B cell (primary cell): ENCODE data around the gene PARD3. TPM values are rescaled to one million over a fixed set of nuclear protein-coding genes. Genes with fewer than 3 reads are reported as not detected.

Experiments used
- ATAC-seq: fragments of 200-7000 bp; cut with Tn5 transposase; one replicate; pipeline ENCODE4 v1.10.0; 2021; ENCODE audit warnings: low read depth, mild to moderate bottlenecking, moderate number of reproducible peaks, moderate library complexity
- CTCF ChIA-PET: fragments of 350-600 bp; sonication (Branson Sonifier 250); formaldehyde crosslinking; loops from one replicate; lab custom pipeline; 2021; ENCODE audit warnings: antibody characterized with exemption, inconsistent platforms; lab: Charles Lee
- POLR2A ChIA-PET: fragments of 350-600 bp; sonication (Branson Sonifier 250); formaldehyde crosslinking; loops from one replicate; lab custom pipeline; 2021; ENCODE audit warnings: antibody characterized with exemption; lab: Charles Lee
- DNase-seq: peaks from one replicate; pipeline ENCODE4 v3.0.0; 2013
- H2AFZ ChIP-seq: 2 replicates; pipeline ENCODE4 v1.6.1; 2012; ENCODE audit warnings: mild to moderate bottlenecking, low read depth, low read length; ENCODE audit not compliant: insufficient read depth, poor library complexity, severe bottlenecking
- H3K27ac ChIP-seq, 2 donors: 1 replicate in 1 of 2; 2 replicates in 1 of 2; pipeline ENCODE4 v1.5.1; 2012 to 2013; ENCODE audit warnings: low read length in 2 of 2, mild to moderate bottlenecking in 2 of 2, moderate library complexity in 1 of 2
- H3K27me3 ChIP-seq, 4 experiments: fragments of 200-600 bp in 1 of 4; sonication (generic) in 1 of 4; replicated peaks in 1 of 4; 1 replicate in 2 of 4; 2 replicates in 2 of 4; pipeline versions ENCODE4 v1.6.1 to v1.7.0; 2013 to 2016; ENCODE audit warnings: low read length in 3 of 4, mild to moderate bottlenecking in 2 of 4, mixed read lengths in 1 of 4, moderate library complexity in 1 of 4; ENCODE audit not compliant: insufficient read depth in 4 of 4, control insufficient read depth in 3 of 4; ENCODE audit errors: control extremely low read depth in 1 of 4
- H3K36me3 ChIP-seq, 2 experiments: replicated peaks in 1 of 2; 1 replicate in 1 of 2; 2 replicates in 1 of 2; pipeline versions ENCODE4 v1.6.1 to v1.7.1; 2013; ENCODE audit warnings: low read length in 1 of 2; ENCODE audit not compliant: insufficient read depth in 2 of 2, control insufficient read depth in 1 of 2; ENCODE audit errors: control extremely low read depth in 1 of 2, extremely low read depth in 1 of 2
- H3K4me1 ChIP-seq, 2 donors: fragments of 200-600 bp in 1 of 2; sonication (generic) in 1 of 2; 1 replicate in 1 of 2; 2 replicates in 1 of 2; pipeline versions ENCODE4 v1.5.1 to v1.6.1; 2013 to 2017; ENCODE audit warnings: low read length in 2 of 2; ENCODE audit not compliant: control insufficient read depth in 2 of 2, insufficient read depth in 2 of 2
- H3K4me2 ChIP-seq: replicated peaks from 2 replicates; pipeline ENCODE3; 2012; ENCODE audit warnings: mild to moderate bottlenecking, low read depth, low read length; ENCODE audit not compliant: poor library complexity, severe bottlenecking
- H3K4me3 ChIP-seq, 5 experiments: fragments of 200-600 bp in 1 of 5; sonication (generic) in 1 of 5; 1 replicate in 3 of 5; 2 replicates in 2 of 5; pipeline versions ENCODE4 v1.5.1 to v1.7.0; 2011 to 2016; ENCODE audit warnings: low read length in 4 of 5, mild to moderate bottlenecking in 4 of 5, low read depth in 2 of 5, control low read depth in 1 of 5, moderate library complexity in 1 of 5; ENCODE audit not compliant: insufficient read depth in 1 of 5; ENCODE audit errors: control extremely low read depth in 1 of 5, extremely low read depth in 1 of 5
- H3K79me2 ChIP-seq: fragments of 200-600 bp; sonication (generic); one replicate; pipeline ENCODE4 v1.6.0; 2016; ENCODE audit warnings: low read length; ENCODE audit not compliant: control insufficient read depth, insufficient read depth
- H3K9ac ChIP-seq: fragments of 200-600 bp; sonication (generic); 2 replicates; pipeline ENCODE4 v1.6.1; 2017; ENCODE audit warnings: mild to moderate bottlenecking, low read length, moderate library complexity
- H3K9me3 ChIP-seq, 3 donors: one replicate each; pipeline versions ENCODE4 v1.6.1 to v1.7.1; 2013; ENCODE audit warnings: low read length in 2 of 3; ENCODE audit not compliant: control insufficient read depth in 2 of 3, insufficient read depth in 1 of 3; ENCODE audit errors: control extremely low read depth in 1 of 3
- H4K20me1 ChIP-seq: 2 replicates; pipeline ENCODE4 v1.6.0; 2012; ENCODE audit warnings: mild to moderate bottlenecking, low read length; ENCODE audit not compliant: insufficient read depth, control insufficient read depth, poor library complexity, severe bottlenecking
- H3K27ac Mint-ChIP-seq: one replicate; pipeline ENCODE4 v1.8.0; 2021; ENCODE audit warnings: mixed read lengths
- H3K27me3 Mint-ChIP-seq: one replicate; pipeline ENCODE4 v1.8.0; 2021; ENCODE audit warnings: mixed read lengths
- H3K4me1 Mint-ChIP-seq: one replicate; pipeline ENCODE4 v1.8.0; 2021; ENCODE audit warnings: mixed read lengths
- H3K4me3 Mint-ChIP-seq: one replicate; pipeline ENCODE4 v1.8.0; 2021; ENCODE audit warnings: mixed read lengths
- H3K9me3 Mint-ChIP-seq: one replicate; pipeline ENCODE4 v1.8.0; 2022; ENCODE audit warnings: mixed read lengths; ENCODE audit not compliant: insufficient read depth
- CTCF ChIP-seq: fragments of 200-600 bp; IDR thresholded peaks from one replicate; pipeline ENCODE4 v1.8.0; 2022; ENCODE audit warnings: antibody characterized with exemption, mild to moderate bottlenecking
- EZH2 ChIP-seq: IDR thresholded peaks from 2 replicates; pipeline ENCODE4 v1.6.1; 2012; ENCODE audit warnings: borderline replicate concordance, low read depth, mild to moderate bottlenecking, moderate library complexity, low read length; ENCODE audit not compliant: insufficient read depth, poor library complexity, severe bottlenecking
- WGBS: methylation state at CpG from one replicate; pipeline ENCODE4 v1.1.5; 2013; ENCODE audit warnings: missing lambda C conversion rate; ENCODE audit not compliant: insufficient coverage; 5-methylcytosine and 5-hydroxymethylcytosine counted together
- intact Hi-C: fragments of 100-400 bp; cut with micrococcal nuclease; formaldehyde crosslinking; loops from one replicate; pipeline ENCODE4 v1.10.0; 2022
- polyA plus RNA-seq: library from polyadenylated mRNA; depleted of rRNA; stranded (reverse); fragments of >200 nt; gene quantifications from 2 replicates; pipeline ENCODE4 v1.2.3, GENCODE V29; 2012
- total RNA-seq, 2 donors: library from RNA; stranded (reverse); fragments of 120-200 nt in 1 of 2; gene quantifications; 1 replicate in 1 of 2; 2 replicates in 1 of 2; pipeline versions ENCODE4 v1.2.3 to v1.2.4, GENCODE V29; 2013 to 2022

Gene PARD3
- total and polyA plus RNA-seq, 2 donors (not counting 1 experiment from before 2014, with no cell fraction given), result not detected

DNA sequence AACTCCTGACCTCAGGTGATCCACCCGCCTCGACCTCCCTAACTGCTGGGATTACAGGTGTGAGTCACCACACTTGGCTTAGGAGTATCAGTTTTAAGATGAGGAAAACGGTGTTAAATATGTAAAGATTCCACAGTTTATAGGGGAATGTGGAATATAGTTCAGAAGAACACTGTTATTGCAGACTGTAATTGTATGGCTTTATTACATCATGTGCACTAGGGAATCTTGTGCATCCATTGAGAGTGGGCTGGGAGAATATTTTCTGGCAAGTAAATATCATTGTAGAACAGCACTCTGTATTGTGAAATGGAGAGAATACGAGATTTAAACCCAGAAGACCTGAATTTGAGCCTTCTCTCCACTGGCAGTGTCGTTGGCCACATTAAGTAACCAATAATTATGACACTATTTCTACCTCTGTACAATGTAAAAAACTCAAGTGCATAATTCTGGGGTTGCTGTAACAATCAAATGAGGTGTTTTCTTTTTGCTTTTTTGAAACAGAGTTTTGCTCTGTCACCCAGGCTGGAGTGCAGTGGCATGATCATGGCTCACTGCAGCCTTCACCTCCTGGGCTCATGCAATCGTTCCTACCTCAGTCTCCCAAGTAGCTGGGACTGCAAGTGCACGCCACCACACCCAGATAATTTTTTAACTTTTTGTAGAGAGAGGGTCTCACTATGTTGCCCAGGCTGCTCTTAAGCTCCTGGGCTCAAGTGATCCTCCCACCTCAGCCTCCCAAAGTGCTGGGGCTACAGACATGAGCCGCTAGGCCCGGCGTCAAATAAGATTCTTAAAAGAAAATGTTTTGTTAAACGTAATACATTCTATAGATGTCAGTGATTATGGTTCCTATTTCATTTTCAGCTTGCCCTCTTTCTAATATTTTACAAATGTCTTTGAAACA lies 12.0 kb upstream of the PARD3 start:
- no peak overlapping the region for H3K27ac Mint-ChIP-seq
- no peak overlapping the region for H3K27ac ChIP-seq
- H3K27me3 Mint-ChIP-seq, result peaks cover 7% of the 10 kb centered on the region
- ATAC-seq (no peak), DNase-seq (no peak)
- no peak overlapping the region for H3K4me2 ChIP-seq
- H3K4me3 ChIP-seq, result no peak overlapping the region
- ChIA-PET CTCF (no interaction called here), POLR2A (no interaction called here)
- 68% methylated on average over 3 of the region's 11 CpGs for WGBS
- peaks cover 2% of the 10 kb centered on the region for H3K4me1 Mint-ChIP-seq
- no peaks in the 10 kb centered on the region for H4K20me1 ChIP-seq
- H3K9me3 Mint-ChIP-seq, result peaks cover 2% of the 10 kb centered on the region
- no peaks in the 10 kb centered on the region for H3K79me2 ChIP-seq
- H3K9me3 ChIP-seq, result no peaks in the 10 kb centered on the region
- no peaks in the 10 kb centered on the region for H3K36me3 ChIP-seq
- TF ChIP-seq EZH2, result no peak
- no peak for TF ChIP-seq CTCF
- H2AFZ ChIP-seq, result no peak overlapping the region
- no peaks in the 10 kb centered on the region for H3K27me3 ChIP-seq
- H3K9ac ChIP-seq, result no peak overlapping the region
- intact Hi-C loops, result no loop called here
- H3K4me3 Mint-ChIP-seq, result no peak overlapping the region
- no peaks in the 10 kb centered on the region for H3K4me1 ChIP-seq

DNA sequence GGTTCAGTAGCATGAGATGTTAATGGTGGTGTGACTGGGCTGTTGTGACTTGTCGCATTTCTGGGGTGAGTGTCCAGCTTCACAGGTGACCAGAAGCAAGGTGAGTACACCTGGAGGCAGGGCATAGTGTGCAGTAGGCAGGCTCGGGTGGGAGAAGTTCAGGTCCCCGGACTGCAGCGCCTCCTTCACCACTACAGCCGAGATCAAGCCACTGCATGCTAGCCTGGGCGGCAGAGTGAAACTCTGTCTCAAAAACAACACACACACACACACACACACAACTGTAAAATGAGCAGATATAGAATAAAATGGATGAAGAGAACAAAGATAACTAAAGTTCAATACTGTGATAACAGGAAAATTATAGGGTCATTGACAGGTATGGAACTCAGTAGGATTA lies 11.1 kb upstream of the PARD3 start:
- TF ChIP-seq EZH2 (no peak), CTCF (no peak)
- WGBS, result 80% methylated on average over 1 of the region's 6 CpGs
- Histone ChIP-seq H3K9me3 (no peaks in the 10 kb centered on the region), H3K4me2 (no peak overlapping the region), H3K79me2 (no peaks in the 10 kb centered on the region), H2AFZ (no peak overlapping the region), H3K27me3 (no peaks in the 10 kb centered on the region), H3K9ac (no peak overlapping the region), H3K4me3 (no peak overlapping the region), H3K27ac (no peak overlapping the region), H3K36me3 (no peaks in the 10 kb centered on the region), H4K20me1 (no peaks in the 10 kb centered on the region), H3K4me1 (no peaks in the 10 kb centered on the region)
- ChIA-PET POLR2A (no interaction called here), CTCF (no interaction called here)
- no peak overlapping the region for H3K27ac Mint-ChIP-seq
- peaks cover 2% of the 10 kb centered on the region for H3K4me1 Mint-ChIP-seq
- H3K27me3 Mint-ChIP-seq, result peaks cover 7% of the 10 kb centered on the region
- no peak overlapping the region for H3K4me3 Mint-ChIP-seq
- H3K9me3 Mint-ChIP-seq, result peaks cover 2% of the 10 kb centered on the region
- DNase-seq, result no peak
- intact Hi-C loops, result no loop called here
- ATAC-seq, result no peak
